ENCODE results near the gene ADAMTS18.

Gene ADAMTS18

GRCh38 chr16:77386831-77387814, 47.7 kb downstream of the ADAMTS18 start:
- WGBS (ENCODE audit: extremely low coverage, insufficient coverage, low lambda C conversion rate): no CpG with 5 or more reads among the region's 9 CpGs
- Histone ChIP-seq H4K8ac (ENCODE audit: low read depth, low read length) (no peak overlapping the region), H3K18ac (ENCODE audit: low read length) (no peak overlapping the region), H3K4me3 (ENCODE audit: low read length) (no peak overlapping the region), H3K9ac (ENCODE audit: low read length) (no peak overlapping the region), H3K27ac (ENCODE audit: low read depth, low read length) (no peak overlapping the region), H3K27me3 (ENCODE audit: insufficient read depth, low read length, poor library complexity) (no peaks in the 10 kb centered on the region), H3K4me1 (ENCODE audit: control insufficient read depth, low read depth, low read length) (no peaks in the 10 kb centered on the region), H3K36me3 (ENCODE audit: control insufficient read depth, insufficient read depth, low read length) (no peaks in the 10 kb centered on the region), H3K56ac (ENCODE audit: low read length) (no peak overlapping the region), H2AK5ac (ENCODE audit: low read length) (no peak overlapping the region), H2BK5ac (ENCODE audit: low read length) (no peak overlapping the region), H2BK120ac (ENCODE audit: low read depth, low read length) (no peak overlapping the region), H3K79me2 (ENCODE audit: control insufficient read depth, insufficient read depth, low read length) (no peaks in the 10 kb centered on the region), H3K4me2 (ENCODE audit: low read length) (no peak overlapping the region), H3K4ac (ENCODE audit: low read depth, low read length) (no peak overlapping the region), H4K5ac (ENCODE audit: low read length) (no peak overlapping the region), H2BK15ac (replicated peaks; ENCODE audit: low read depth) (no peak overlapping the region), H3K79me1 (ENCODE audit: low read length) (no peaks in the 10 kb centered on the region), H3K23ac (ENCODE audit: low read length) (no peak overlapping the region)
- DNase-seq: no peak

- no peaks in the 10 kb centered on the region for H3K4me1 ChIP-seq (ENCODE audit: control insufficient read depth, low read depth, low read length)
- no peak overlapping the region for H3K4me2 ChIP-seq (ENCODE audit: low read length)
- no peak overlapping the region for H4K8ac ChIP-seq (ENCODE audit: low read depth, low read length)
- no peak overlapping the region for H2BK15ac ChIP-seq (replicated peaks; ENCODE audit: low read depth)
- H4K5ac ChIP-seq (ENCODE audit: low read length): no peak overlapping the region
- no peak overlapping the region for H3K27ac ChIP-seq (ENCODE audit: low read depth, low read length)
- no peaks in the 10 kb centered on the region for H3K36me3 ChIP-seq (ENCODE audit: control insufficient read depth, insufficient read depth, low read length)
- H3K56ac ChIP-seq (ENCODE audit: low read length): no peak overlapping the region
- no peaks in the 10 kb centered on the region for H3K79me2 ChIP-seq (ENCODE audit: control insufficient read depth, insufficient read depth, low read length)
- no peak for DNase-seq
- no peak overlapping the region for H3K4ac ChIP-seq (ENCODE audit: low read depth, low read length)
- H3K4me3 ChIP-seq (ENCODE audit: low read length): no peak overlapping the region
- no peak overlapping the region for H3K9ac ChIP-seq (ENCODE audit: low read length)
- no CpG with 5 or more reads among the region's 3 CpGs for WGBS (ENCODE audit: extremely low coverage, insufficient coverage, low lambda C conversion rate)
- no peaks in the 10 kb centered on the region for H3K27me3 ChIP-seq (ENCODE audit: insufficient read depth, low read length, poor library complexity)
- no peak overlapping the region for H2BK5ac ChIP-seq (ENCODE audit: low read length)
- H3K18ac ChIP-seq (ENCODE audit: low read length): no peak overlapping the region
- no peak overlapping the region for H2AK5ac ChIP-seq (ENCODE audit: low read length)
- no peak overlapping the region for H3K23ac ChIP-seq (ENCODE audit: low read length)
- H3K79me1 ChIP-seq (ENCODE audit: low read length): no peaks in the 10 kb centered on the region
- H2BK120ac ChIP-seq (ENCODE audit: low read depth, low read length): no peak overlapping the region
Measured at GRCh38 chr16:77385481-77385880, 49.4 kb downstream of the ADAMTS18 start.

GRCh38 chr16:77383606-77384187, 51.1 kb downstream of the ADAMTS18 start:
- Histone ChIP-seq H3K56ac (ENCODE audit: low read length) (no peak overlapping the region), H3K9ac (ENCODE audit: low read length) (no peak overlapping the region), H3K4me2 (ENCODE audit: low read length) (no peak overlapping the region), H3K4me3 (ENCODE audit: low read length) (no peak overlapping the region), H2BK120ac (ENCODE audit: low read depth, low read length) (no peak overlapping the region), H3K27me3 (ENCODE audit: insufficient read depth, low read length, poor library complexity) (no peaks in the 10 kb centered on the region), H2BK5ac (ENCODE audit: low read length) (no peak overlapping the region), H3K27ac (ENCODE audit: low read depth, low read length) (no peak overlapping the region), H3K79me2 (ENCODE audit: control insufficient read depth, insufficient read depth, low read length) (no peaks in the 10 kb centered on the region), H2BK15ac (replicated peaks; ENCODE audit: low read depth) (no peak overlapping the region), H3K4me1 (ENCODE audit: control insufficient read depth, low read depth, low read length) (no peaks in the 10 kb centered on the region), H4K8ac (ENCODE audit: low read depth, low read length) (no peak overlapping the region), H3K18ac (ENCODE audit: low read length) (no peak overlapping the region), H2AK5ac (ENCODE audit: low read length) (no peak overlapping the region), H4K5ac (ENCODE audit: low read length) (no peak overlapping the region), H3K4ac (ENCODE audit: low read depth, low read length) (no peak overlapping the region), H3K79me1 (ENCODE audit: low read length) (no peaks in the 10 kb centered on the region), H3K23ac (ENCODE audit: low read length) (no peak overlapping the region), H3K36me3 (ENCODE audit: control insufficient read depth, insufficient read depth, low read length) (no peaks in the 10 kb centered on the region)
- no peak for DNase-seq
- no CpG with 5 or more reads among the region's 8 CpGs for WGBS (ENCODE audit: extremely low coverage, insufficient coverage, low lambda C conversion rate)

GRCh38 chr16:77376358-77376757, 58.5 kb downstream of the ADAMTS18 start:
- no peak overlapping the region for H3K4me2 ChIP-seq (ENCODE audit: low read length)
- H4K8ac ChIP-seq (ENCODE audit: low read depth, low read length): no peak overlapping the region
- H2BK15ac ChIP-seq (replicated peaks; ENCODE audit: low read depth): no peak overlapping the region
- no peak overlapping the region for H3K18ac ChIP-seq (ENCODE audit: low read length)
- H3K23ac ChIP-seq (ENCODE audit: low read length): no peak overlapping the region
- peaks cover 5% of the 10 kb centered on the region for H3K4me1 ChIP-seq (ENCODE audit: control insufficient read depth, low read depth, low read length)
- DNase-seq: peak; percentile 49
- H3K4ac ChIP-seq (ENCODE audit: low read depth, low read length): no peak overlapping the region
- no CpG with 5 or more reads among the region's 4 CpGs for WGBS (ENCODE audit: extremely low coverage, insufficient coverage, low lambda C conversion rate)
- H3K9ac ChIP-seq (ENCODE audit: low read length): no peak overlapping the region
- no peak overlapping the region for H4K5ac ChIP-seq (ENCODE audit: low read length)
- H2AK5ac ChIP-seq (ENCODE audit: low read length): no peak overlapping the region
- no peak overlapping the region for H3K4me3 ChIP-seq (ENCODE audit: low read length)
- H2BK120ac ChIP-seq (ENCODE audit: low read depth, low read length): no peak overlapping the region
- no peaks in the 10 kb centered on the region for H3K36me3 ChIP-seq (ENCODE audit: control insufficient read depth, insufficient read depth, low read length)
- H3K79me2 ChIP-seq (ENCODE audit: control insufficient read depth, insufficient read depth, low read length): no peaks in the 10 kb centered on the region
- no peak overlapping the region for H3K56ac ChIP-seq (ENCODE audit: low read length)
- no peaks in the 10 kb centered on the region for H3K79me1 ChIP-seq (ENCODE audit: low read length)
- no peak overlapping the region for H3K27ac ChIP-seq (ENCODE audit: low read depth, low read length)
- no peaks in the 10 kb centered on the region for H3K27me3 ChIP-seq (ENCODE audit: insufficient read depth, low read length, poor library complexity)
- H2BK5ac ChIP-seq (ENCODE audit: low read length): no peak overlapping the region

- Histone ChIP-seq H3K4ac (ENCODE audit: low read depth, low read length) (no peak overlapping the region), H4K8ac (ENCODE audit: low read depth, low read length) (no peak overlapping the region), H3K79me2 (ENCODE audit: control insufficient read depth, insufficient read depth, low read length) (no peaks in the 10 kb centered on the region), H3K79me1 (ENCODE audit: low read length) (no peaks in the 10 kb centered on the region), H3K27ac (ENCODE audit: low read depth, low read length) (no peak overlapping the region), H3K56ac (ENCODE audit: low read length) (no peak overlapping the region), H3K4me2 (ENCODE audit: low read length) (no peak overlapping the region), H2BK15ac (replicated peaks; ENCODE audit: low read depth) (no peak overlapping the region), H3K27me3 (ENCODE audit: insufficient read depth, low read length, poor library complexity) (no peaks in the 10 kb centered on the region), H3K36me3 (ENCODE audit: control insufficient read depth, insufficient read depth, low read length) (no peaks in the 10 kb centered on the region), H3K18ac (ENCODE audit: low read length) (no peak overlapping the region), H2AK5ac (ENCODE audit: low read length) (no peak overlapping the region), H2BK120ac (ENCODE audit: low read depth, low read length) (no peak overlapping the region), H2BK5ac (ENCODE audit: low read length) (no peak overlapping the region), H3K4me3 (ENCODE audit: low read length) (no peak overlapping the region), H3K9ac (ENCODE audit: low read length) (no peak overlapping the region), H4K5ac (ENCODE audit: low read length) (no peak overlapping the region), H3K23ac (ENCODE audit: low read length) (no peak overlapping the region), H3K4me1 (ENCODE audit: control insufficient read depth, low read depth, low read length) (peaks cover 5% of the 10 kb centered on the region)
- DNase-seq: no peak
- WGBS (ENCODE audit: extremely low coverage, insufficient coverage, low lambda C conversion rate): no CpG with 5 or more reads among the region's 7 CpGs
Measured at GRCh38 chr16:77375396-77375795, 59.4 kb downstream of the ADAMTS18 start.
